Islet of Langerhans (tissue), 1 donor: Measurements from ENCODE around the gene SLC24A3.

ENCODE experiments used
- FAIRE-seq: peaks from one replicate; lab custom pipeline; 2011; peaks lifted over from hg19 to GRCh38; lab: Jason Lieb, UNC

Gene SLC24A3

DNA sequence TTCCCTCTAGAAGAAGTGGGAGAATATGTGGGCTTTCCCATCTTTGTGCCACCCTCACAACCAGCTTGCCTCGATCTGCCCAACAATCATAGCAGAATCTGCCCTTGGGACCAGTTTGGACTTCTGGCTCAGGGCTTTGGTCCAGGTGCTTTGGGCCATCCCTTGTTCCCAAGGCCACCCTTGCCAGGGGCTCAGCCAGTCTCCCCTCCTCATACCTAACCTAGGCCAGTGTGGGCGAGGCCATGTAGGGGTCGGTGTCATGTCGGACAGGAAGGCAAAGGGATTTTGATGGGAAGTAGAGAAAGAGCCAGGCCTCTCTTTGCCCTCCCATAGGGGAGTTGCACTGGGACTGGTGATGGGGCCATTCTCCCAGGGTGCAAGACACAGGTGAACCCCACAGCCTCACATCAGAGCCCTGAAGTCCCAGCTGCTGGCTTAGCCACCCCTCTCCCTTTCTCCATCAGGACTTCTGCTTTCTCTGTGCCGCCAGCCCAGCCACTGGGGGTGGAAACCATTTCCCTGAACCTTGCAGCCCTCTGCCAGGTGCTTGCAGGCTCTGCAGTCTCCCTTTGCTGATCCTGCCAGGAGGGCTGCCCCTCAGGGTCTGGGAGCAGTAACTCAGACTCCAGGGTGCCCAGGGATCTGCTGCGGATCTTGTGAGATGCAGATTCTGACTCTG is 60.7 kb downstream of the SLC24A3 start:
- no peak for FAIRE-seq

DNA sequence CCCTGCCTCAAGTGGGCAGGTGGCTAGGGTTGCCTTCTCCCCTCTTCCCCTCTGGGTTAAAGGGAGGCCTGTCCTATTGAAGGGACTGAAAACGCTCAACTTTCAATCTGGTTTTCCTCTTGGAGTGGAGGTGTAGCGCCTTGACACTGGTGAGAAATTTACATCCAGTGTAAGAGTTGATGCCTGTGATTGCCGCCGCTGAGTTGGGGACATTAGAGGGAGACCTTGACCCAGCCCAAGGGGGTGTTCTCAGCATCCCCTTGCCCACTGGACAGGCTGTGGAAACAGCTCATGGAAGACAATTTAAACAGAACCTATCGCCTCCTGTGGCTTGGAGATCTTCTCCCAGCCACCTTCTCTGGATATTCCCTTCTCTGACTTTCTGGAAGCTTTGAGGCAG is 61.6 kb downstream of the SLC24A3 start:
- FAIRE-seq: no peak

DNA sequence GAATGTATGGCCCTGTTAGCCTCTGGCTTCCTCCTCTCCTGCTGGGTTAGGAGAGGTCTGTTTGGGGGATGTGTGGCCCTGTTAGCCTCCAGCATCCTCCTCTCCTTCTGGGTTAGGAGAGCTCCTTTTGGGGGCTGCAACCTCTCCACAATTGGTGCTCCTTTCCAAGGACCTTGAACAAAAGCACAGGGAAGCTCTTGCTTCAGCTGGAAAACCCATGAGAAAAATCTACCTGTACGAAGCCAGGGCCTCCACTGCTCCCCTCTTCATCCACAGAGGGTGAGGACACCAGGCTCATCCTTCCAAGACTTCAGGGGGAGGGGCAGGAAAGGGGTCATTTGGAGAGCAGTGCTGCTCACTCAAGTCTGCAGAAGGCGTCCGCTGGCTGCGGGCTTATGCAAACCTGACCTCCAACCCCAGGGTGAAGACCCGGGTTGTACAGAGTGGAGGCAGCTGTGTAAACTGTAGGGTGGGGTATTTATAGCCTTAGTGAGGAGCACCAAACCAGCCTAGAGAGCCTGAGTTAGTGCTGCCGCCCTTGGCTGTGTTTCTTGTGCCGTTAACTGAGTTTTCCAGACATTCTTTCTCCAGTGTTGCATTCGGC is 62.1 kb downstream of the SLC24A3 start:
- FAIRE-seq: no peak

DNA sequence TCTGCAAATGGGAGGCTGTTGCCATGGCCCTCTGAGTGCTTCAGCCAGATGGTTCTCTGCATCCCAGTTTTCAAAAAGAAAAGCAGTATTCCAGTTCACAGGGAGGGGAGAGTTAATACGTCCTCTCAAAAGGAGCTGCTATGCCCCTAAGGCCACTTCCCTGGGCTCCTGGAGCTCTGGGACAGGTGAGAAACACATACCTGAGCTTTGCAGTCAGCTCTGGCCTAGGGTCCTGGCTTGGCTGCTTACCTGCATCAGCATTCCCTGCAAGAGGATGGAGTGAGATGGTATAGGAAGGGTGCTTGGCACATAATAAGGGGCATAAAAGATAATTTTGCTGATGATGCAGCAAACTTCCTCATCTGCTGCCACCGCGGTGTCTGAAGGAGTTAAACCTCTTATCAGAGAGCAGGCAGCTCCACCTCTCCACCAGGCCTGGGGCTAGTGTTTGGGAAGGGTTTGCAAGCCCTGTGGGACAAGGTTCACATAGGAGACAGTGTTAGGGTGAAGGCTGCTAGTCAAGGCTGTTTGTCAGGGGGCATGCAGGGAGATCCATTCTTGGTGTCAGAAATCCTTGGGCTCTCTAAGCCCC is 62.7 kb downstream of the SLC24A3 start:
- no peak for FAIRE-seq

DNA sequence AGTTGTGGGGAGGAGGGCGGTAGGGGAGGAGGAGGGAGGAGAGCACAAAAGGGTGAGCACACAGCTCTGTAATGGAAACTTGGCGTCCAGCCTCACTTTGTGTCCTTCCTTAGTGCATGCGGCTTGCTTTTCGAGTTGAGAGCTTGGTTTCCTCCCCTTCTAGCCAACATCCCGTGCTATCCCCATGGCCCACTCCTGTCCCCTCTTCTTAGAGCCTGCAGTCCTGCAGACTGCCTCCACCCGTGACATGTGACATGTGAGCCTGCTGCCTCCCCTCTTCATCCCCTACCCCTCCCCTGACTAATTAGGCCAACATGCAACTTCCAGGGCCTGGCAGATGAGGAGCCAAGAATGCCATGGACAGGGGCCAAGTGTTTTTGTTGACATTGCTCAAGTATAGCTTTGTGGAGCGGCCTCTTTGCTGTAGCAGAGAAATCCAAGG is 63.2 kb downstream of the SLC24A3 start:
- no peak for FAIRE-seq

DNA sequence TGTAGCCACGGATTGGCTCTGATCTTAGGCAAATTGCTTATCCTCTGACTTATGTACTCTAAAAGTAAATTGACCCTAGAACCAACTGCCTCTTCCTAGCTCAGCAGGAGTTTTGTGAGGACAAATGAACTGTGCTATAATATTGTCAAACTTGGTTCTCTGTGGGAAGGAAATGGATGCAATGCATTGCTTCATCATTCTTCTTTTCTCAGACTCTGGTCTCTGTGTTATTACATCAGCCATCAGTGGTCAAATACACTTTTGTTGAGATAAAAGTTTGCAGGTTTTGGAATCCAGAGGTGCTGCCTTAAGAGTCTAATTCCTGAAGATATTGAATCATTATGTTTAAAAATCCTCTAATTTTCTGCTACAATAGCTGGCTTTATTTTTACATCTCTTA is 64.9 kb downstream of the SLC24A3 start:
- FAIRE-seq: no peak

DNA sequence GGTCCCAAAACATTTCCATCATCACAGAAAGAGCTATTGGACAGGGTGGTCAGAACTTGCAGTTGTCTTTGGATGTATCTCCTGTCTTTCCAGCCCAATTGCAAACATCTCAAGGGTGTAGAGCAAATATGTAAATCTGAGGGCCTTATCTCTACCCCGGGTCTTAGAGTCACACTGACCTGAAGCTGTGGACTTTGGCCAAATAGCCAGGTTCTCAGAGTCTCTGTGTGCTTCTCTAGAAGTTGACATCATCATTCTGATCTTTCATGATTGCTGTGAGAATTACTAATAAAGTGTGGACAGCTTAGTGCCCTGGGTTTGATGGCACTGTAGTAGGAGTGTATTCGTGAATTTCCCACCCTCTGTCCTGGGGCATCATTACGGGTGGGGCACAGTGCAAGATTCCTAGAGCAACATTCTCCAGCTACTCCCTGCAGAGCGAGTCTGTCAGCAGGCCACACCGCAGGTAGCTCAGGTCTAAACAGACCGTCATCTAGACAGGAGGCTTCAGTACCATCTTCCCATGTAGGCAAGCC is 71.1 kb downstream of the SLC24A3 start:
- no peak for FAIRE-seq

DNA sequence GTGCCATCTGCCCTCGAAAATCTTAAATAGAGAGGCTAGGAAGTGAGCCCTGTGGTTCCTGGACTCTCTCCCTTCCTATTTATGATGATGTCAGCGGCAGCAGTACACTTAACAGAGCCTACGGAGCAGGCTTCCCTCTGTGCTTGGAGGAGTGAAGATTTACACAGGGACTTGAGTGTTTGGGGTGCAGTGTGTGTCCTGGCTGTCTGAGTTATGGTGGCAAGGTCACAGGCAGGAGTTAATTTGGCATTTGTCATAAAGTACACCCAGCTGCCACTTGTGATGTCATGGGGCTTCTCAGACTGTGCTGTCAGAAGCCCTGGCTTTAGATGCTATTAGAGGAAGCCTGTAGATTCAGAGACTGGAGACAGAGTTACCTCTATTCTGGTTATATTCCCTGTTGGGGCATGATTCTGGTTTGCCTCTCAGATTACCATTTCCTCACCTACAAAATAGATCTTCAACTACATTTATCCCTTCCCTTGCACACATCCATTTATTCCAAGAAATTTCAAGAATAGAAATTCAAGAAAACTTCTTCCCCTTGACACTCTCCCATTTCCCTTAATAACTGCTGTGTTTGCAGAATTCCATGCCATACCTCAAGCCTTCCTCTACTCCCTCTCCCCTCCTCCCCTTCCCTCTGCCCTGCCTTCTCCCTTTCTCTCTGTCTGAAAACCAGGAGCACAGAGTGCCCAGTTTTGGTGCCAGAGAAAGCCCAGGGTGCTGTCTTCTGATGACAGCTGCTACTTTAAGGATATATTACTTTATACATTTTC is 72.1 kb downstream of the SLC24A3 start:
- no peak for FAIRE-seq

DNA sequence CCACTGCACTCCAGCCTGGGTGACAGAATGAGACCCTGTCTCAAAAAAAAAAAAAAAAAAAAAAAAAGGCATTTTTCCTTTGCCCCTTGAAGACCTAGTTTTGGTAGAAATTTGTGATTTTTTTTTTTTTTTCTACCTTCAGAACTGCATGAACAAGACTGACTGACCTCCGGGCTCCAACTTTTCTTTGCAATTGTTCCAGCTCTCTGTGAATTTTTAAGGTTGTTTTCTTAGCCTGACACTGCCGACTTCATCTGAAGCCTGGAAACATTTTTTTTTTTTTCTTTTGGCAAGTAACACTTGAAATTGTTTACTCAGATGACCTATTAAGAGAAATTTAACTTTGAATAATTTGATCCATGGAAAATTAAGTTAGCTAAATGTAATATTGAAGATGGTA is 73.0 kb downstream of the SLC24A3 start:
- FAIRE-seq: no peak

DNA sequence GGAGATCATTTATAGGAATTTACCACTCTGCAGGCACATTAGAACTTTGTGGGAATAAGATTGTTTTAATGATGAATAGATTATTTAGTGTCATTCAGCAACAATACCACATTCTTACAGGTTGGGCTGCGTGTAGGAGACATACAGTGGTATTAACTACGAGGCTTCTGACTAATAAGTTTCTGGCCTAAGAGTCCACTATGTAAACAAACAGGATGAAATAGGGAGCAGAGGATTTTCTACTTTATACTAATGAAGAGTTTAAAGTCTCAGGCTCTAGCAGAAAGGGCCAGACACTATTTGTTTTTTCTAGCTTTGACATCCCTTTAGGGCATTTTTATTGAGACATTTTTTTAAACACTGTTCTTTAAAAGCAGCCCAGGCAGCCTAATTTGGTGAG is 75.6 kb downstream of the SLC24A3 start:
- FAIRE-seq: no peak

DNA sequence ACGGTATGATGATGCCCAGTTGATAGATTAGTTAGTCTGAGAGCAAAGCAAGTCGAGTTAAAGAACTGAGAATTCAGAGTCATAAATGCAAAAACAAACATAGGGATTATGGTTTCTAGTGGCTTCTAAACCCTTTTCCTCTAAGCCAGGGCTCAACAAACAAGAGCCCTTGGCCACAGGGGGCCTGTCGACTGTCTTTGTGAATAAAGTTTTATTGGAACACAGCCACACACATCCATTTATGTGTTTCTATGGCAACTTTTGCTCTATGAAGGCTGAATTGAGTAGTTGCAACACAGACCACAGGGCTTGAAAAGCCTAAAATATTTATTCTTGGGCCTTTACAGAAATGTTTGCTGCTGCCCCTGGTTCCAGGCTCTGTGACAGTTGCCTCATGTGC is 76.2 kb downstream of the SLC24A3 start:
- FAIRE-seq: no peak

DNA sequence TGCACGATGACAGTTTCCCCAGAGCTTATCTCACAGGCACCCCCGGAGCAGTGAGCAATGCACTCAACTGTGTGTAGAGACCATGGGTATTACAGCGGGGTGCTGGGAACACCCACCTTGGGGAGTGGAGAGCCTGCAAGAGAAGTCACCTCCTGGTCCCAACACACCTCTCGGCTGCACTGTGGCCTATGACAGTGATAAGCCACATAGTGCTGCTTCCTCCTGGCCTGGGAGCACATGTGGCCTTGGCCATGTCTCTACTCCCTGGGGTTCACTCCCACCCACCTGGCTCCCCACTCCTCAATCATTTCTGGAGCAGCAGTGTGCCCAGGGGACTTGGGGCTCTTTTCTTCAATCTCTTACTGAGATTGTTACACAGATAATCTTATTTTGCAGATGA is 77.0 kb downstream of the SLC24A3 start:
- no peak for FAIRE-seq

DNA sequence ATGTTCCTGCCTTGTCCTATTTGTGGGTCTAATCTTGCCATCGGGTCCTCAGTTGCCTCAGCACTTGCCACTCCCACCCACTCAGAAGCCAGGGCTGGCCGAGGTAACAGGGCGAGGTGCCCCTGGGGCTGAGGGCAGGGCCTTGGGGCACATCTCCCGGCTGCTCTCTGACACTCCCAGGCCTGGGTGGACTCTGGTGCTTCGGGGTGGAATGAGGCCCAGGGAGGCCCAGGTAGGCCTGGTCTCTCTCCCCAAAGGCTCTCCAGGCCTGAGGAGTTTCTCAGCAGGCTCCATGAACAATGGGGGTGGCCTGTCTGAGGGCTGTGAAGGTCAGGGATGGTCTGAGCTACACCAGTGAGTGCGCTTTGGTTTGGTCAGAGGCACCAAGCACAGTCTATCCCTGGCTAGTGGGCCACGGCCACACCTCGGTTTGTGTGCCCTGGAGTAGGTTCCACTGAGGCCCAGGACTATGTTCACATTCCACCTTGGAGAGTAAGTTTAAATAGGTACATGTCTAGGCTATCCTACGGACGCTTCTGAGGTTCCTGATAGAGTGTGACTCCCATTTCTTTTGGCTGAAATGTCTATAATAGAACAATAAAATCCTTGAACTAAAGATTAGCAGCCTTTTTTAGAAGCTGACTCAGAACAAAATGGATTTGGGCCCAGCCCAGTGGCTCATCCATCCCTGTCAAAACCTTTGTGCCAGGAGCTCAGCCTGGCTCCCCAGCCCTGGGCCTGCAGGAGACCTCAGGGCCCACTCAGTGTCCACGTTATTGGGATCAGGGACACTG is 78.8 kb downstream of the SLC24A3 start:
- no peak for FAIRE-seq

DNA sequence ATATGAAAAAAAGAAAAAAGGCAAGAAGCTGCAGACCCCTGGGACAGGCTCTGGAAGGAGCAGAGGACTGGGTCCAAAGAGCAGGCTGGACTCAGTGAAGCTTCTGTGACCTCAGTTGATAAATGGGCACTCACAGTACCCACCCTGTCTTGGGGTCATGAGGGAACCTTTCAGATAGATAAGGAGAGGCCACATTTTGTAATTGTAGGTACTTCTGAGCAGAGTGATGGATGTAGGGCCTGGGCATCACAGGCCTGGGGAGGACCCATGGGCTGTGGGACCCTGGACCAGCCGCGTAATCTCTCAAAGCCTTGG is 79.3 kb downstream of the SLC24A3 start:
- FAIRE-seq: no peak

DNA sequence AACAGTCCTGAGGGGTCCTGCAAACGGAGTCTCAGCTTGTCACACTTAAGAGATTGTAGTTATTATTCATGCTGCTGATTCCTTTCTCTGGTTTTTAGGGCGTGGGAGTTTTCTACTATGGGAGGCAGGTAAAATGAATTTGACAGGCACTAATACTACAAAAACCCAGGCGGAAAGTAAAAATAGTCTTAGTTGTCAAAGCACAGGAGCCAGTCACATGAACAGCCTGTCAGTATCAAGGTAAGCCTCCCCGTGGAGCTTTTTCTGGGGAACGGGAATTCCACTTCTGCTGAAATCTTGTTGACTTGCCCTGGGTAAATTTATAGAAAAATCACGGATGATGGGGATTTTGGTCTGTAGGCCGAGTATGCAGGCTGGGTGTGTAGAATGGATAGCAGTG is 79.8 kb downstream of the SLC24A3 start:
- no peak for FAIRE-seq

DNA sequence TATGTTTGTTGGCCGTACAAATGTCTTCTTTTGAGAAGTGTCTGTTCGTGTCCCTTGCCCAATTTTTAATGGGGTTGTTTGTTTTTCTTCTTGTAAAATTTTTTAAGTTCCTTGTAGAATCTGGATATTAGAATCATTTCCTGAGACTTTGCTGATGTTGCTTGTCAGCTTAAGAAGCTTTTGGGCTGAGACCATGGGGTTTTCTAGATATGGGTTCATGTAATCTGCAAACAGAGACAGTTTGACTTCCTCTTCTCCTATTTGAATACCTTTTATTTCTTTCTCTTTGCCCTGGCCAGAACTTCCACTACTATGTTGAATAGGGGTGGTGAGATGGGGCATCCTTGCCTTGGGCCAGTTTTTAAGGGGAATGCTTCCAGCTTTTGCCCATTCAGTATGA is 82.6 kb downstream of the SLC24A3 start:
- FAIRE-seq: no peak

DNA sequence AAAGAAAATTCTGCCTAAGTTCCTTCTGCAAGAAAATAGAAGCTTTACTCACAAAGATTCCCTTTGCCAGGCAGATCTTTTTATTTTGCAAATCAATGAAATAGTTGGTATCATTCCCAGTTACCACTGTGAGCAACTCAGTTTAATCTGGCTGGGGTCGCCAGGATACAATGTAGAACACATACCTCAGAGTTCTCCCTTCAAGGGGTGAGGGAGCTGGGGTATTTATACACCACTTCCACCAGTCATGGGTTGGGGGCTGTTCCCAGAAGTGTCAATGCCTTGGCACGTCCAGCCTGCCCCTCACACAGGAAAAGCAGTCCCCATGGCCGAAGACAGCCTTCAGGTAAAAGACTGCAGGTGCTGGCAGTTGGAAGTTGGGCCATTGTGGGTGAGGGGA is 86.2 kb downstream of the SLC24A3 start:
- FAIRE-seq: no peak

DNA sequence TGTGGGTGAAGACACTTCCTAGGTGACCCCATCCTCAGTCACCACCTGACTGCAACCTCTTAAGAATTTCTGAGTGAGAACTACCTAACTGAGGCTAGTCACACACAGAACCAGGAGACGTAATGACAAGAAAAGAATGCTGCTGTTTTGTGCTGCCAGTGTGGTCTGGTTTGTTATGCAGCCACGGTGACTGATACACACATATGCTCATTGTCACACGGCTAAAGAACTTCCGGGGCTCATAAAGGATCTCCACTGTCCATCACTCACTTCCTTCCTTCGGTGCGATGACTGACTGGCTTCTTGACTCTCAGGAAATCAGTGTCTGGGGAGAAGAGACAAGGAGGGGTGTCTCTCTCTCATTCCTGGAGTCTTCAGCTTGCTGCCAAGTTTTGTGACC is 88.0 kb downstream of the SLC24A3 start:
- FAIRE-seq: no peak

DNA sequence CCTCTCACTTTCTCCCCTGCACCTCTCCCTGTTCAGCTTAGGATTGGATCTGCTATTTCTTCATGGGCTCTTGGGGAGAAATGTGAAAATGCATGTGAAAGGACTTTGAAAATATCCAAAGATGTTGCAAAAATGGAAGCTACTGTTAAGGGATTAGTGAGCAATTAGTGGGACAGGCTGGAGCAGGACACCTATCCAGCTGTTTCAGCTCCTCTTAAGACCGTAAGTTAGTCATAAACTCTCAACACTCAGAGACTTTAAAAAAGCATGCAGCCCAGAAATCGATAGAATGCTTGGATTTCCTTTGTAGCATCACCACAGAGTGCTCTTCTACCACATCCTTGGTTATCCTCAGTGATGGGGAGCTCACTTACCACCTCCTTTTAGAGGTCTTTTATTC is 88.7 kb downstream of the SLC24A3 start:
- no peak for FAIRE-seq

DNA sequence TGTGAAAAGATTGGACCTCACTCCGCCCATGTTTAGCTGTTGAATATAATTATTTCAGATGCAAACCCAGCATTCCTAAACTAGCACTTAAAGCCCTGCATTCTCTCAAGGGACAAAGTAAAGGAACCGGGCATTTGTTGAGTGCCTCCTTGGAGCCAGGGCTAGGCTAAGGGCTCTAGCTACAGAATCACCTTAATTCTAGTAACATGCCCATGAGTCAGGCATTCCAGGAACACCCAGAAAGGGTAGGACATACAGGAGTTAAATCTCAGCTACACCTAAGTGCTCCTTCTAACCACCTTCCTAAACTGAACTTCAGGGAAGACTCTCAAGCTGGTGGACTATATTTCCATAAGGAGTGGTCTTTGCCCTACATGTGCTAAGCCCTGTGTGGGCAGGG is 89.4 kb downstream of the SLC24A3 start:
- no peak for FAIRE-seq

DNA sequence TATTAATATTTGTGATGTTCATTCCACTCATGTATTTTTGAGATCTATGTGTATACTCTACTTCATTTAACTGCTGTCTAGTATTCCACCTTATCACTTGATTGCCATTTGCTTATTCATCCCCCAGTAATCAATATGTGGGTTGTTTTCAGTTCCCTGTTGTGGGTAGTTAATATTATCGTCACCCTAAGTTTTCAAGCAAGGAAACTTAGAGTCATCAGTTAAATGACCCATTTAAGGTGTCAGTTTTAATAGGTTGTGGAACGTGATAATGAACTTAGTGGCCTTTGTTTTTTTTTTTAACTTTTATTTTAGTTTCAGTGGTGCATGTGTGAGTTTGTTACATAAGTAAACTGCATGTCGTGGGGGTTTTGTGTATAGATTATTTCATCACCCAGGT is 90.3 kb downstream of the SLC24A3 start:
- FAIRE-seq: no peak

DNA sequence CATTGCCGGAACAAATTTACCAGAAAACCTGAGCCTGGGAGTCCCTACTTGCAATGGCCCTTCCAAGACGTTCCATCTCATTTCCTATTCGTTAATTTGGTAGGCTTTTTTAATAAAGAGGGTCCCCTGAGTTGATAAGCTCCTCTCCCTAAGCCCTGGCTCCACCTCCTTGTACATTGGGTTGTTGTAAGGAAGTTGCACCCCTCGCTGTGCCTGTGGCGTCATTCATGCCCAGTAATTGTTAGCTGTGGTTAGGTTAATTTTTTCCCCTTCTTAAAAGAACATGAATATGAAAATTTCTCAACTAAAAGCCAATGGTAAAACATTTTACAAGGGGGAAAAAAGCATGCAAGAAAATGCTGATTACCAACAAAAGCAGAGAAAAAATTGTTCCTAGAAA is 91.9 kb downstream of the SLC24A3 start:
- no peak for FAIRE-seq
